Measurements from ENCODE around the gene CLSTN2.

DNA sequence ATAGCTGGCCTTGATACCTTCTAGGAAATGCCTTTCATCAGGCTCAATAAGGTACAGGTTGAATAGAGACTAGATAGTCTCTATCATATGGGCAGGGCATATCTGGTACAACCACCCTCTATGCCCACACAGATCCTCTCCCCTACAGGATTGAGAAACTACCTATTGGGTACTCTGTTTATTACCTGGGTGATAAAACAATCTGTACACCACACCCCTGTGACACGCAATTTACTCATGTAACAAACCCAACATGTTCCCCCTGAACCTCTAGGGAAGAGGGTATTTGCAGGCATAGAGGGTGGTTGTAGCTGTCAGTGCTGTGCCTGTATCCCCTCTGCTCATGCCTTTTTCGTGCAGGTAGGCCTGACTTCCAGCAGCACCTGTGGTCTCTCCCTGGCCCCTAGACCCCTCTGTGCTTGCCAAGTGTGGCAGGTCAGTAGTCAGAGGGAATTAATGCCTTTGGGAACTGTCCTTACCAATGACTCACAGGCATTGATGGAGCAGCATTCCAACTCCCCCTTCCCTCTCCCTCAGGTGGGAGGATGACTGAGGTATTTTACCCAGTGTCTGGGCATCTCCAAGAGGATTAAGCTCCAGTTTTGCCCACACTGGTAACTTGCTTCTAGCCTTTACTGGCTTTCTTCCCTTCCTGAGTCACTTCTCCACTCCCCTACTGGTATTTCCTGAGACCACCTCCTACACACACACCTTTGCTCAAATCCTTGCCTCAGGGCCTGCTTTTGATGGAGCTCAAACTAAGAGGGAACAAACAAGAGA lies 18.3 kb downstream of the CLSTN2 start:
- TF ChIP-seq, protein P1, sequence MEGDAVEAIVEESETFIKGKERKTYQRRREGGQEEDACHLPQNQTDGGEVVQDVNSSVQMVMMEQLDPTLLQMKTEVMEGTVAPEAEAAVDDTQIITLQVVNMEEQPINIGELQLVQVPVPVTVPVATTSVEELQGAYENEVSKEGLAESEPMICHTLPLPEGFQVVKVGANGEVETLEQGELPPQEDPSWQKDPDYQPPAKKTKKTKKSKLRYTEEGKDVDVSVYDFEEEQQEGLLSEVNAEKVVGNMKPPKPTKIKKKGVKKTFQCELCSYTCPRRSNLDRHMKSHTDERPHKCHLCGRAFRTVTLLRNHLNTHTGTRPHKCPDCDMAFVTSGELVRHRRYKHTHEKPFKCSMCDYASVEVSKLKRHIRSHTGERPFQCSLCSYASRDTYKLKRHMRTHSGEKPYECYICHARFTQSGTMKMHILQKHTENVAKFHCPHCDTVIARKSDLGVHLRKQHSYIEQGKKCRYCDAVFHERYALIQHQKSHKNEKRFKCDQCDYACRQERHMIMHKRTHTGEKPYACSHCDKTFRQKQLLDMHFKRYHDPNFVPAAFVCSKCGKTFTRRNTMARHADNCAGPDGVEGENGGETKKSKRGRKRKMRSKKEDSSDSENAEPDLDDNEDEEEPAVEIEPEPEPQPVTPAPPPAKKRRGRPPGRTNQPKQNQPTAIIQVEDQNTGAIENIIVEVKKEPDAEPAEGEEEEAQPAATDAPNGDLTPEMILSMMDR (IDR thresholded peaks at IDR 0.05; ENCODE audit: low read depth, low read length, missing input control): no peak
- TF ChIP-seq, protein P2, sequence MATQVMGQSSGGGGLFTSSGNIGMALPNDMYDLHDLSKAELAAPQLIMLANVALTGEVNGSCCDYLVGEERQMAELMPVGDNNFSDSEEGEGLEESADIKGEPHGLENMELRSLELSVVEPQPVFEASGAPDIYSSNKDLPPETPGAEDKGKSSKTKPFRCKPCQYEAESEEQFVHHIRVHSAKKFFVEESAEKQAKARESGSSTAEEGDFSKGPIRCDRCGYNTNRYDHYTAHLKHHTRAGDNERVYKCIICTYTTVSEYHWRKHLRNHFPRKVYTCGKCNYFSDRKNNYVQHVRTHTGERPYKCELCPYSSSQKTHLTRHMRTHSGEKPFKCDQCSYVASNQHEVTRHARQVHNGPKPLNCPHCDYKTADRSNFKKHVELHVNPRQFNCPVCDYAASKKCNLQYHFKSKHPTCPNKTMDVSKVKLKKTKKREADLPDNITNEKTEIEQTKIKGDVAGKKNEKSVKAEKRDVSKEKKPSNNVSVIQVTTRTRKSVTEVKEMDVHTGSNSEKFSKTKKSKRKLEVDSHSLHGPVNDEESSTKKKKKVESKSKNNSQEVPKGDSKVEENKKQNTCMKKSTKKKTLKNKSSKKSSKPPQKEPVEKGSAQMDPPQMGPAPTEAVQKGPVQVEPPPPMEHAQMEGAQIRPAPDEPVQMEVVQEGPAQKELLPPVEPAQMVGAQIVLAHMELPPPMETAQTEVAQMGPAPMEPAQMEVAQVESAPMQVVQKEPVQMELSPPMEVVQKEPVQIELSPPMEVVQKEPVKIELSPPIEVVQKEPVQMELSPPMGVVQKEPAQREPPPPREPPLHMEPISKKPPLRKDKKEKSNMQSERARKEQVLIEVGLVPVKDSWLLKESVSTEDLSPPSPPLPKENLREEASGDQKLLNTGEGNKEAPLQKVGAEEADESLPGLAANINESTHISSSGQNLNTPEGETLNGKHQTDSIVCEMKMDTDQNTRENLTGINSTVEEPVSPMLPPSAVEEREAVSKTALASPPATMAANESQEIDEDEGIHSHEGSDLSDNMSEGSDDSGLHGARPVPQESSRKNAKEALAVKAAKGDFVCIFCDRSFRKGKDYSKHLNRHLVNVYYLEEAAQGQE (IDR thresholded peaks at IDR 0.05): no peak
- TF ChIP-seq EGR1 (IDR thresholded peaks at IDR 0.05; ENCODE audit: low read depth in 2 of 2) (no peak), RAD21 (IDR thresholded peaks at IDR 0.05) (no peak), TAF1 (conservative IDR thresholded peaks at IDR 0.05) (no peak), GABPA (IDR thresholded peaks at IDR 0.05 in 1 of 2, conservative IDR thresholded peaks at IDR 0.05 in 1 of 2) (no peak), YY1 (IDR thresholded peaks at IDR 0.05) (no peak), RXRA (IDR thresholded peaks at IDR 0.05) (no peak), FOXA2 (IDR thresholded peaks at IDR 0.05) (no peak), SP1 (IDR thresholded peaks at IDR 0.05) (no peak), JUND (IDR thresholded peaks at IDR 0.05) (no peak)
- TF ChIP-seq, protein P3, sequence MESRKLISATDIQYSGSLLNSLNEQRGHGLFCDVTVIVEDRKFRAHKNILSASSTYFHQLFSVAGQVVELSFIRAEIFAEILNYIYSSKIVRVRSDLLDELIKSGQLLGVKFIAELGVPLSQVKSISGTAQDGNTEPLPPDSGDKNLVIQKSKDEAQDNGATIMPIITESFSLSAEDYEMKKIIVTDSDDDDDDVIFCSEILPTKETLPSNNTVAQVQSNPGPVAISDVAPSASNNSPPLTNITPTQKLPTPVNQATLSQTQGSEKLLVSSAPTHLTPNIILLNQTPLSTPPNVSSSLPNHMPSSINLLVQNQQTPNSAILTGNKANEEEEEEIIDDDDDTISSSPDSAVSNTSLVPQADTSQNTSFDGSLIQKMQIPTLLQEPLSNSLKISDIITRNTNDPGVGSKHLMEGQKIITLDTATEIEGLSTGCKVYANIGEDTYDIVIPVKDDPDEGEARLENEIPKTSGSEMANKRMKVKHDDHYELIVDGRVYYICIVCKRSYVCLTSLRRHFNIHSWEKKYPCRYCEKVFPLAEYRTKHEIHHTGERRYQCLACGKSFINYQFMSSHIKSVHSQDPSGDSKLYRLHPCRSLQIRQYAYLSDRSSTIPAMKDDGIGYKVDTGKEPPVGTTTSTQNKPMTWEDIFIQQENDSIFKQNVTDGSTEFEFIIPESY (IDR thresholded peaks at IDR 0.05): no peak
